Limb (tissue), 2 donors: ENCODE measurements around the gene NRXN3.
"Not testable (repeated sequence)": the region's sequence is repeated elsewhere in the genome, so short reads cannot be mapped to it uniquely, and the experiment has no call there.

Experiments
- DNase-seq, 2 donors: peaks; one replicate each; pipeline ENCODE4 v3.0.0-alpha.2; 2016; ENCODE audit errors: extremely low spot score in 2 of 2

Gene NRXN3

DNA sequence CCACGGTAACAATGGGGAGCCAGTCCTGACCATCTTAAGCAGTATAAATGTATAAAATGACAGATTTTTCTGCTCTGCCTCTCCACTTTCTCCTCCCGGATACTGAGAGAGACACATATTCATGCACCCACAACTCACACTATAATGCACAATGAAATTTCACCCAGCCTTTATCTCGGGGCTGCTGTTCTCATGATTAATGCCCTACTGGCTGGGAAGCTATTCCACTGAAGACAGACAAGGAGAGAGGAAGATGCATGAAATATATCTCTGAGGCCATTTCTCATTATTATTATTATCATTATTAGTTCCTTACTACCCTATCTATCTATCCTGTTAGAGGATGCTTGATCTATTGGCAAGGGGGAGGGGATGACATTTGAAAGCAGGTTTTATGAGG is 1539.4 kb downstream of the NRXN3 start:
- DNase-seq: no peak

- DNase-seq: no peak
Observed at GRCh38 chr14:79712302-79712950, 1542.3 kb downstream of the NRXN3 start.

GRCh38 chr14:79721399-79722084 is 1551.4 kb downstream of the NRXN3 start:
- no peak for DNase-seq

DNA sequence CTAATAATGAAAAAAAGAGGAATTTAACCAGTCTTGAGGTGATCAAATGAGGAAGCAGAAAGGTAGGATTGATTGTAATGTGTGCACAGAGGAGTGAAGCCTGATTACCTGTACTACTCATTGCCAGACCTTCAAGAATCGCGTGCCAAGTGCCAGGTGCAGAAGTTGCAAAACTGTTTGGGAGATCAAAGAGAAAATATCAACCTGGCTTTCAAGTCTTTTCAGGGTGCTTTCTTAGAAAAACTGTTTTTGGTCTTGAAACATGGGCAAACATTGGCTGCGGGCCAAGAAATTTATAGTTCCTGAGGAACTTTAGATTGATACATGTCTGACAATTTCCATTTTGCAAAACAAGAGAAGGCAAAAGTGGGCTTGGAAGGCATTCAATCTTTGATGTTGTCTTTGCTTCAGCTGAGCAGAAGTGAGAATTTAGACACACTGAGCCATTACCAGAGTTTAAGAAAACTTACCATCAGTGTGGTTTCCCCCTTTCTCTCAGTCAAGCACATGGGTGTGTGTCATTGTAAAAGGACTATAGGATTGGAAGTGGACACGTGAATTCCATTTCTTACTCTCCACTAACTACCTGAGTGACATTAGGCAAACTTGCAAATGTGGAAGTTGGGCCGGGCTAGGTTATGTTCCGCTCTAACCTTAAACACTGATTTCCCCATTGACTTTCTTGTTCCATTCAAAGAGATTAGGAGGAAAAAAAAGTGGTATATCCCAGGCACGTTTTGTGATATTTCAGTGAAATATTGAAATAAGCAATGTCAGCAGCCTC is 1555.0 kb downstream of the NRXN3 start:
- no peak for DNase-seq

DNA sequence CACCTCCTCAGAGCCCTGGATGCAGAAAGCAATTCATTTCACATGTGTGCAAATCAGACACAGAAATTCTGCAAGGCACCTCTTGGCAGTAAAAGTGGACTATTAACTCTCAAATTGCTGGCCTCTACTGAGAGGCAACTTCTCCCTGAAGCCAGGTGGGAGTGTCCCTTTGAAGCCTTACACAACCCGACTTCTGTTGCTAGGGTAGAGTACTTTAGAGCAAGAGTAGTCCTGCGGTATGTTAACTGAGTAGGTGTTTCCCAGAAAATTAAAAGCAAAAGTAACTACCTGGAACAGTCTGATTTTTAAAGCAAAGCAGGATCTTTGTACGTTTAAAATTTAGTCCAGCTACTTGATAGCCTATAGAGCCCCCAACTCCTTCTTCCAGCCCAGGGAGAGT is 1557.7 kb downstream of the NRXN3 start:
- no peak for DNase-seq

GRCh38 chr14:79728331-79728730 is 1558.2 kb downstream of the NRXN3 start:
- DNase-seq: no peak

DNA sequence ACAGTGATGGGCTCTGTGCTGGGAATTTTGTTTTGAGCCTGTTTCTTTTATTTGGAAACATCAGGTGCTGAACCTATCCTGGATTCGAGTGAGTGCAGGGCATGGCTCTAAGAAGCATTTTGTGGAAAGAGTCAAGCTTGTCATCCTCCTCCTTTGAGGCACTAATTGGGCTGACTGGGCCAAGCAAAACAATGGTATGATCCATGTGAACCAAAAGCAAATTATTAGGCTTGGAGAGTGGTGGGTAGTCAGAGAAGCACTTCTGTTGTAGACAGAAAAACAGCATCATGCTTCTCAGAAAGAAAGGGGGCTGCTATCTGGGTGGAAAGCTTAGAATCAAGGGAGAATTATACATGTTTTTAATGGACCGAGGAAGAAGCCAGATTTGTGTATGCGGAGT is 1559.6 kb downstream of the NRXN3 start:
- DNase-seq: no peak

DNA sequence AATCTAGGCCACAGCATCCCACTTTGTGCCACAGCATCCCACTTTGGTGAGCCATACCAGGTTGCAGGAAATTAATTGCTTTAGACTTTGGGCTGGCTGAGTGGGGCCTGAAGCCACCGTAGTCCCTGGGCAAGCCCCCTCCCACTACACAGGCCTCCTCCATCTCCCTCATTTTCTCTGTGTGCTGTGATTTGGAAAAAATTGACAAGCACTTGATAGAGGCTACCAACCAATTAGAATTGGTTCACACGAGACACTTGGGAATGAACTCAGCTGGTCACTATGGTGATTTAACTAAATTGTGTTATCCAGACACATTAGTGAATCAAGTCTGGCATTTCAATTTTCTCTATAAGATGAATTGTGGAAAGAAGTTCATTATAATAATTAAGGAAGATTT is 1560.0 kb downstream of the NRXN3 start:
- DNase-seq: no peak

DNA sequence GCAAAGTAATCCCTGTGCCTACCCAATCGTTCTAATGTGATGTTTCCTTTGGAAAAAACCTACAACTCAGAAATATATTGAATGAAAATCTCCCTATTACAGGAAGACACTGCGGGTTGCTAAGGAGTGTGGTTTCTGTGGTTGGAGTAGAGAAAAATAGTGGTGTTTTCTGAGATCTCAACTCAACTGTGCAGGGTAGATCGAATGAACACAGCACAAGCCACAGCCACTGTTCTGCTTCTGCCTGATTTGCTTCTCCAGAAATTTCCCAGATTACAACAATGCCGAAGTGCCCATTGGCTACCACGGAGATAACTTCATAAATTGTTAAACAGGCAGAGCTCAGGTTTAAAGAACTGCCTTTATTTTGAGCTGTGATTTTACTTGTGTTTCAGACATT is 1560.8 kb downstream of the NRXN3 start:
- no peak for DNase-seq

GRCh38 chr14:79732911-79733655 is 1562.9 kb downstream of the NRXN3 start:
- no peak for DNase-seq

DNA sequence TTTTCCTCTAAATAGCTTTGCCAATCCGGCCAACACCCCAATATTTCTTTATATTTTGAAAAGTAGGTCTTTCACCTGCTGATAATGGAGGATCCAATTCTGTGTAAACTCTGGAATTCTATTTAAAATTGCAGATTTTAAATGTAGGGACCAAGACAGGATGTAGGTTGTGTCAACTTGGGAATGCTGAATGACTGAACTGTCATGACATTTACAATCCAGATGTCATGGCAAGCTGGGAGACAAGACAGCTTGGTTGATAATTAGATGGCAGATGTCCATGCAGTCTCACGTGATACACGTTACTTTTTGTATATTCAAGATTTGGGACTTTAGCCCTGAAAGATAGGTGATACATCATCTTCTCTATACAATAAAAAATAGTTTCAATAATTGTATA is 1564.0 kb downstream of the NRXN3 start:
- DNase-seq: no peak

GRCh38 chr14:79734656-79735055 is 1564.5 kb downstream of the NRXN3 start:
- no peak for DNase-seq

GRCh38 chr14:79735121-79735520 is 1564.9 kb downstream of the NRXN3 start:
- DNase-seq: no peak

GRCh38 chr14:79740066-79740601 is 1570.0 kb downstream of the NRXN3 start:
- DNase-seq: no peak

GRCh38 chr14:79742142-79742541 is 1572.0 kb downstream of the NRXN3 start:
- DNase-seq: no peak

DNA sequence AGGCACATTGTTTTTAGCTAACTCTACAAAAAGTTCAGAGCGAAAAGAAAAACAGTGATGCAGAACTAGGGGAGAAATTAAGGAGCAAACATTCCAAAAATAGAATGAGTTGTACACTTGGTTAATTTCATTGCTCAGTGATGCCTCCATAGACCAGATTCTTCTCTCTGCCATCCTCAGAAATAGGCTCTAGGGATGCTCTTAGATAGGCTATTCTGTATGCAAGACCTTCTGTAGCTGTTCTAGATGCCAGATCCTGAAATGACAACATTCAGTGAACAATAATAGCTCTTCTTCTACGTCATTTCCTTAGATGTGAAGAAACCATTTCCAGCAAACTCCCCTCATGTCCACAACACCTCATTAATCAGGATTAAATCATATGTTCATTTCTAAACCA is 1574.9 kb downstream of the NRXN3 start:
- DNase-seq: no peak

DNA sequence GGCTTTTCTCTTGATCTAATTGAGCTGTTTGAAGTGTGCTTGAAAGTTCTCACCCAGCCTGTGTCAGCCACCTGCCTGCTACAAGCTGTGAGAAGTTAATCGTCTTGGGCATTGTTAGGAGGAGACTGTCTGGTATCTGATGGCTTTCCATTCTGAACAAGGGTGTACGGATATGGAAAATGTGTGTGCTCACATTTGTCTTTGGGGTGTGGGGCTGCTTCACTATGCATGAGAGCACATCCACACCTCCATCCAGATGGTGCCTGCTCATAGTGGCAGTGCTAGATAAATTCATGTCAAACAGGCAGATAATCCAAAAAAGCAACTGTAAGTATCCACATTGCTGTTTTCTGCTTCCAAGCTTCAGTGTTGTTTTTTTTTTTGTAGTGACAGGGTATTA is 1578.9 kb downstream of the NRXN3 start:
- no peak for DNase-seq

DNA sequence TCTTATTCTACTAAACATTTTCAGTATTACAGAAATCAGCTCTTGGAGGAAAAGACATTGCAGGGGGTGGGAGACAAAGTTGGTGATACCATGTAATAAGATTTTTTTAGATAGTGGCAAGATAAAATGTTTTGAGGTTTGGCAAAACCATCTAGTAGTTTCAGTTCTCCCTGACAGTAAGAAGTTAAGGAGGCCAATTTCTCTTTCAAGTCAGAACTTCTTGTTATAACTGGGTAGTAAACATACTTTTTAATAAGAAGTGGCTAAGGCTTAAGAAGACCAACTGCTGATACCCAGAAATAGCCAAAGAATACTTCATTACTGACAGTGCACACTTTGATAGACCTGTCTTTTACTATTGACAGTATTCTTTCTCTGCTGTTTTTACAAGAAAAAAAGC is 1588.8 kb downstream of the NRXN3 start:
- no peak for DNase-seq

- DNase-seq: no peak
Observed at GRCh38 chr14:79764323-79764722, 1594.2 kb downstream of the NRXN3 start.

DNA sequence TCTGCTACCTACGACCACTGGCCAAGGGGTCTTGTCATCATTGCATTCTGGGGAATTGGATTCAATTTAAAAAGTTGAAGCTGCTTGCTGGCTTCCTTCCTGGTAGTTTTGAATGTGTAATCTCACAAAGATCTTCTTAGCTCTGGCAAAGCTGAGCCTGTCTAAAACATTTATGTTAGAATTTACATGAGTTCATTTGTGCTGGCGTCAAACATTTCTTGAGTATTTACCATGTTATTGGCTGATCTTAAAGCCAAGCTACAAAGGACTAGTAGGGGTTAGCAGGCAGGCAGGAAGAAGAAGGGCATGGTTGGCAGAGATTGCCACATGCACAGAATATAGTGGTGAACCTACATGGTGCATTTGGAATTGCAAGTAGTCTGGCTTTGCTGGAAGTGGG is 1596.3 kb downstream of the NRXN3 start:
- no peak for DNase-seq

DNA sequence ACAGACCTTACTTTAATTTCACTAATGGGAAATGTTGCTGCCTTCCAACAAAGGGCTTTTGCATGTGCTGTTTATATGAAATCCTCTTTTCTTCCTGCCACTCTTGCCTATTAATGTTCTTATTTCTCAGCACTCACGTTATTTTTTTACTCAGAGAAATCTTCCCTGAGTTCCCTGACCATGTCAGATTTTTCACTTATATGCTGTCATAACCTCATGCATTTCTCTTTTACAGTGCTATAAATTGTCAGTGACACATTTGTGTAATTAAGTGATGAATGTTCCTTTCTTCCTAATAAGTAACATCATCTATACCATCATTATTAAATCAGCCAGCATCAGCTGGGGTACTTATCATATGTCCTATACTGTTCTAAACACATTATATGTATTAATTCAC is 1597.1 kb downstream of the NRXN3 start:
- DNase-seq: no peak

GRCh38 chr14:79767721-79768120 is 1597.5 kb downstream of the NRXN3 start:
- DNase-seq: not testable (repeated sequence)
